Natural killer cell treated with Interleukin-12 subunit alpha and Interleukin-12 subunit beta and Interleukin-15 and Interleukin-18, amount 100 ng/mL, for 72 hours (primary cell): ENCODE results near the gene KAT2A. TPM values are rescaled to one million over a fixed set of nuclear protein-coding genes. Genes with fewer than 3 reads are reported as not detected.
"Not testable (repeated sequence)": the region's sequence is repeated elsewhere in the genome, so short reads cannot be mapped to it uniquely, and the experiment has no call there.

Experiments used
- ATAC-seq, 2 donors: fragments of 150-1000 bp; cut with Tn5 transposase in 1 of 2; sonication (Bioruptor Pico), chemical (Tn5 transposase) in 1 of 2; 2 replicates each; pipeline ENCODE4 v1.10.0; 2021
- DNase-seq: peaks from one replicate; pipeline ENCODE4 v3.0.0; 2022; ENCODE audit warnings: low spot score
- H3K27ac Mint-ChIP-seq, 2 donors: 1 replicate in 1 of 2; 2 replicates in 1 of 2; pipeline ENCODE4 v1.8.0; 2022; ENCODE audit warnings: mixed read lengths in 2 of 2, mild to moderate bottlenecking in 1 of 2, moderate library complexity in 1 of 2
- H3K27me3 Mint-ChIP-seq, 2 donors: 1 replicate in 1 of 2; 2 replicates in 1 of 2; pipeline ENCODE4 v1.8.0; 2022; ENCODE audit warnings: mixed read lengths in 2 of 2
- H3K36me3 Mint-ChIP-seq: one replicate; pipeline ENCODE4 v1.8.0; 2022; ENCODE audit warnings: mixed read lengths
- H3K4me1 Mint-ChIP-seq, 2 donors: 1 replicate in 1 of 2; 2 replicates in 1 of 2; pipeline ENCODE4 v1.8.0; 2022; ENCODE audit warnings: low read depth in 2 of 2, mixed read lengths in 2 of 2, mild to moderate bottlenecking in 1 of 2
- H3K4me3 Mint-ChIP-seq: one replicate; pipeline ENCODE4 v1.8.0; 2022; ENCODE audit warnings: mixed read lengths
- H3K9me3 Mint-ChIP-seq: 2 replicates; pipeline ENCODE4 v1.8.0; 2022; ENCODE audit warnings: mixed read lengths
- total RNA-seq, 2 donors: library from RNA; stranded (reverse); gene quantifications; one replicate each; pipeline ENCODE4 v1.2.3, GENCODE V29; 2022

Gene KAT2A
- total RNA-seq, 2 donors from 2014 or later, result 16.5 to 56.5 TPM

- H3K4me1 Mint-ChIP-seq, result peaks cover 24 to 31% of the 10 kb centered on the region in 2 donors
- H3K9me3 Mint-ChIP-seq, ATAC-seq, H3K4me3 Mint-ChIP-seq, H3K27ac Mint-ChIP-seq, DNase-seq, H3K27me3 Mint-ChIP-seq: not testable (repeated sequence)
- H3K36me3 Mint-ChIP-seq, result peaks cover 11% of the 10 kb centered on the region
These were observed 22.0 kb upstream of the KAT2A start for GRCh38 chr17:42143138-42143537.

- Mint-ChIP-seq H3K9me3 (no peaks in the 10 kb centered on the region), H3K27ac (no peak overlapping the region), H3K4me3 (no peak overlapping the region), H3K4me1 (peaks cover 21 to 33% of the 10 kb centered on the region in 2 donors), H3K36me3 (peaks cover 9% of the 10 kb centered on the region), H3K27me3 (no peaks in the 10 kb centered on the region)
- DNase-seq (no peak), ATAC-seq (no peak)
These were observed 21.3 kb upstream of the KAT2A start for GRCh38 chr17:42142371-42142896.

- Mint-ChIP-seq H3K4me1 (peaks cover 11 to 31% of the 10 kb centered on the region in 2 donors), H3K4me3 (no peak overlapping the region), H3K27me3 (no peaks in the 10 kb centered on the region), H3K36me3 (no peaks in the 10 kb centered on the region), H3K27ac (no peak overlapping the region), H3K9me3 (no peaks in the 10 kb centered on the region)
- no peak for DNase-seq
- ATAC-seq, result no peak
These were observed 20.2 kb upstream of the KAT2A start for GRCh38 chr17:42141382-42141781.

GRCh38 chr17:42140690-42141089, 19.5 kb upstream of the KAT2A start:
- H3K27me3 Mint-ChIP-seq, ATAC-seq, H3K36me3 Mint-ChIP-seq, H3K4me3 Mint-ChIP-seq, H3K27ac Mint-ChIP-seq, H3K9me3 Mint-ChIP-seq, DNase-seq: not testable (repeated sequence)
- H3K4me1 Mint-ChIP-seq, result peaks cover 16 to 35% of the 10 kb centered on the region in 2 donors

GRCh38 chr17:42138749-42139492, 17.8 kb upstream of the KAT2A start:
- Mint-ChIP-seq H3K4me1 (peaks cover 22 to 36% of the 10 kb centered on the region in 2 donors), H3K4me3 (no peak overlapping the region), H3K27ac (peak overlapping the region in 1 of 2 donors; percentile 35), H3K9me3 (no peaks in the 10 kb centered on the region), H3K27me3 (no peaks in the 10 kb centered on the region), H3K36me3 (peaks cover 4% of the 10 kb centered on the region)
- peak; percentile 17 to 20 for ATAC-seq
- DNase-seq, result no peak

- H3K36me3 Mint-ChIP-seq, result peaks cover 4% of the 10 kb centered on the region
- no peaks in the 10 kb centered on the region for H3K9me3 Mint-ChIP-seq
- ATAC-seq (no peak), DNase-seq (no peak)
- H3K4me1 Mint-ChIP-seq, result peaks cover 26 to 43% of the 10 kb centered on the region in 2 donors
- H3K27me3 Mint-ChIP-seq, result no peaks in the 10 kb centered on the region
- H3K27ac Mint-ChIP-seq, result no peak overlapping the region
- H3K4me3 Mint-ChIP-seq, result no peak overlapping the region
These were observed 15.5 kb upstream of the KAT2A start for GRCh38 chr17:42136654-42137051.

- Mint-ChIP-seq H3K36me3 (peaks cover 4% of the 10 kb centered on the region), H3K4me3 (no peak overlapping the region)
These were observed 14.8 kb upstream of the KAT2A start for GRCh38 chr17:42135664-42136653.

GRCh38 chr17:42135151-42135550, 14.0 kb upstream of the KAT2A start:
- Mint-ChIP-seq H3K9me3 (no peaks in the 10 kb centered on the region), H3K27me3 (no peaks in the 10 kb centered on the region), H3K4me3 (no peak overlapping the region), H3K36me3 (peaks cover 4% of the 10 kb centered on the region), H3K4me1 (peaks cover 37 to 44% of the 10 kb centered on the region in 2 donors), H3K27ac (no peak overlapping the region)
- DNase-seq, result no peak
- no peak for ATAC-seq

More at GRCh38 chr17:42135664-42136653, 14.8 kb upstream of the KAT2A start:
- Mint-ChIP-seq H3K9me3 (no peaks in the 10 kb centered on the region), H3K27me3 (no peaks in the 10 kb centered on the region), H3K4me1 (peaks cover 33 to 42% of the 10 kb centered on the region in 2 donors), H3K27ac (no peak overlapping the region)
- no peak for ATAC-seq
- DNase-seq, result no peak

- Mint-ChIP-seq H3K27ac (peak overlapping the region; percentile 67 to 78), H3K4me3 (peak overlapping the region; percentile 57), H3K36me3 (peaks cover 4% of the 10 kb centered on the region), H3K9me3 (no peaks in the 10 kb centered on the region), H3K27me3 (no peaks in the 10 kb centered on the region), H3K4me1 (peaks cover 37 to 44% of the 10 kb centered on the region in 2 donors)
- peak; percentile 26 to 49 for ATAC-seq
- DNase-seq, result no peak
These were observed 12.4 kb upstream of the KAT2A start for GRCh38 chr17:42133461-42134041.

GRCh38 chr17:42132941-42133340, 11.8 kb upstream of the KAT2A start:
- peaks cover 4% of the 10 kb centered on the region for H3K36me3 Mint-ChIP-seq

GRCh38 chr17:42131981-42132432, 10.8 kb upstream of the KAT2A start:
- no peaks in the 10 kb centered on the region for H3K9me3 Mint-ChIP-seq
- DNase-seq (no peak), ATAC-seq (no peak)
- no peaks in the 10 kb centered on the region for H3K27me3 Mint-ChIP-seq
- peaks cover 8% of the 10 kb centered on the region for H3K36me3 Mint-ChIP-seq
- no peak overlapping the region for H3K4me3 Mint-ChIP-seq
- H3K4me1 Mint-ChIP-seq, result peaks cover 37 to 43% of the 10 kb centered on the region in 2 donors
- H3K27ac Mint-ChIP-seq, result no peak overlapping the region

More at GRCh38 chr17:42132941-42133340, 11.8 kb upstream of the KAT2A start:
- no peak for DNase-seq
- no peaks in the 10 kb centered on the region for H3K9me3 Mint-ChIP-seq
- H3K27me3 Mint-ChIP-seq, result no peaks in the 10 kb centered on the region
- H3K27ac Mint-ChIP-seq, result peak overlapping the region; percentile 67 to 78
- peak overlapping the region; percentile 57 for H3K4me3 Mint-ChIP-seq
- H3K4me1 Mint-ChIP-seq, result peaks cover 37 to 41% of the 10 kb centered on the region in 2 donors
- ATAC-seq, result peak; percentile 71 to 87

GRCh38 chr17:42131232-42131631, 10.1 kb upstream of the KAT2A start:
- Mint-ChIP-seq H3K27me3 (no peaks in the 10 kb centered on the region), H3K4me1 (peaks cover 37 to 40% of the 10 kb centered on the region in 2 donors), H3K4me3 (no peak overlapping the region), H3K9me3 (no peaks in the 10 kb centered on the region), H3K36me3 (peaks cover 11% of the 10 kb centered on the region), H3K27ac (peak overlapping the region; percentile 11 to 40)
- ATAC-seq, result no peak
- DNase-seq, result no peak

- ATAC-seq (no peak), DNase-seq (no peak)
- Mint-ChIP-seq H3K4me1 (peaks cover 30 to 35% of the 10 kb centered on the region in 2 donors), H3K4me3 (no peak overlapping the region), H3K9me3 (no peaks in the 10 kb centered on the region), H3K27ac (peak overlapping the region; percentile 11 to 40), H3K36me3 (peaks cover 7% of the 10 kb centered on the region), H3K27me3 (no peaks in the 10 kb centered on the region)
These were observed 9.3 kb upstream of the KAT2A start for GRCh38 chr17:42130310-42130936.
